Vagina (tissue), 2 donors: ENCODE data around the gene PGAM4. TPM values are rescaled to one million over a fixed set of nuclear protein-coding genes. Genes with fewer than 3 reads are reported as not detected.

Experiments used
- DNase-seq, 2 donors: peaks; one replicate each; pipeline ENCODE4 v3.0.0-alpha.2; 2017; ENCODE audit errors: extremely low spot score in 2 of 2
- H3K27ac ChIP-seq: fragments of 200-600 bp; sonication (generic); one replicate; pipeline ENCODE4 v1.5.1; 2019
- H3K27me3 ChIP-seq: fragments of 200-600 bp; sonication (generic); one replicate; pipeline ENCODE4 v1.5.1; 2019
- H3K36me3 ChIP-seq, 2 donors: fragments of 200-600 bp; sonication (generic); one replicate each; pipeline ENCODE4 v1.5.1; 2017 to 2019
- H3K4me1 ChIP-seq: fragments of 200-600 bp; sonication (generic); one replicate; pipeline ENCODE4 v1.5.1; 2019
- H3K4me3 ChIP-seq, 2 donors: fragments of 200-600 bp; sonication (generic); 1 replicate in 1 of 2; 2 replicates in 1 of 2; pipeline ENCODE4 v1.5.1; 2016 to 2019
- H3K9me3 ChIP-seq: fragments of 200-600 bp; sonication (generic); one replicate; pipeline ENCODE4 v1.5.1; 2019
- CTCF ChIP-seq, 3 experiments: fragments of 450-650 bp in 2 of 3; fragments of 200-600 bp in 1 of 3; sonication (generic) in 1 of 3; IDR thresholded peaks; one replicate each; pipeline ENCODE4 v1.5.1; 2017 to 2019; ENCODE audit warnings: antibody characterized with exemption in 3 of 3, mild to moderate bottlenecking in 2 of 3, moderate library complexity in 2 of 3
- POLR2A ChIP-seq, 2 donors: fragments of 450-650 bp; IDR thresholded peaks; one replicate each; pipeline ENCODE4 v1.6.1; 2017; ENCODE audit warnings: antibody characterized with exemption in 2 of 2, mild to moderate bottlenecking in 2 of 2, moderate library complexity in 2 of 2
- POLR2AphosphoS5 ChIP-seq, 2 donors: sonication (generic); formaldehyde crosslinking; IDR thresholded peaks; one replicate each; pipeline ENCODE4 v1.9.0; 2017; ENCODE audit warnings: antibody characterized with exemption in 2 of 2, mild to moderate bottlenecking in 2 of 2, low read depth in 1 of 2; ENCODE audit not compliant: insufficient read depth in 1 of 2
- intact Hi-C: fragments of 100-400 bp; cut with DNase I; formaldehyde crosslinking; loops from one replicate; pipeline ENCODE4 v1.15.1; 2023
- total RNA-seq: library from RNA; depleted of rRNA; stranded (reverse); fragments of >200 nt; gene quantifications from one replicate; pipeline ENCODE4 v1.2.3, GENCODE V29; 2016

PGAM4 gene
- total RNA-seq: not detected

- Histone ChIP-seq H3K27ac (no peak within 1 kb of the TSS), H3K36me3 (no peaks in the 10 kb centered on the region), H3K9me3 (no peaks in the 10 kb centered on the region), H3K4me3 (no peak within 1 kb of the TSS), H3K27me3 (no peaks in the 10 kb centered on the region), H3K4me1 (no peaks in the 10 kb centered on the region)
- DNase-seq: no peak
- TF ChIP-seq POLR2A (IDR thresholded peaks at IDR 0.05) (no peak), CTCF (IDR thresholded peaks at IDR 0.05) (no peak), POLR2AphosphoS5 (IDR thresholded peaks at IDR 0.05; ENCODE audit: insufficient read depth in 1 of 2, low read depth in 1 of 2) (no peak)
- intact Hi-C loops: no loop called here
These were observed at the start of gene PGAM4 for GRCh38 chrX:77969538-77969937. Gene PGAM4 (minus strand): TSS chrX:77969638. CDS start chrX:77969638, 0 bp downstream.

- H3K27ac ChIP-seq: no peak overlapping the region
- no peaks in the 10 kb centered on the region for H3K27me3 ChIP-seq
- DNase-seq: no peak
- H3K4me3 ChIP-seq: no peak overlapping the region
- TF ChIP-seq POLR2A (IDR thresholded peaks at IDR 0.05) (no peak), POLR2AphosphoS5 (IDR thresholded peaks at IDR 0.05; ENCODE audit: insufficient read depth in 1 of 2, low read depth in 1 of 2) (no peak), CTCF (IDR thresholded peaks at IDR 0.05) (no peak)
- H3K36me3 ChIP-seq: no peaks in the 10 kb centered on the region
- intact Hi-C loops: no loop called here
- no peaks in the 10 kb centered on the region for H3K4me1 ChIP-seq
- no peaks in the 10 kb centered on the region for H3K9me3 ChIP-seq
These were observed 42.4 kb upstream of the PGAM4 start for GRCh38 chrX:78011846-78012245.

- no peak overlapping the region for H3K27ac ChIP-seq
- intact Hi-C loops: no loop called here
- DNase-seq: no peak
These were observed 10.4 kb upstream of the PGAM4 start for GRCh38 chrX:77979870-77980269.

GRCh38 chrX:77977518-77977917 is 8.1 kb upstream of the PGAM4 start:
- TF ChIP-seq POLR2A (IDR thresholded peaks at IDR 0.05): no peak
- TF ChIP-seq POLR2AphosphoS5 (IDR thresholded peaks at IDR 0.05; ENCODE audit: insufficient read depth in 1 of 2, low read depth in 1 of 2): no peak
- no peak for TF ChIP-seq CTCF (IDR thresholded peaks at IDR 0.05)
- H3K27me3 ChIP-seq: no peaks in the 10 kb centered on the region
- no peaks in the 10 kb centered on the region for H3K4me1 ChIP-seq
- intact Hi-C loops: no loop called here
- no peak overlapping the region for H3K4me3 ChIP-seq
- H3K36me3 ChIP-seq: no peaks in the 10 kb centered on the region
- no peaks in the 10 kb centered on the region for H3K9me3 ChIP-seq
- DNase-seq: no peak
- H3K27ac ChIP-seq: no peak overlapping the region

More at GRCh38 chrX:77979870-77980269, 10.4 kb upstream of the PGAM4 start:
- Histone ChIP-seq H3K36me3 (no peaks in the 10 kb centered on the region), H3K27me3 (no peaks in the 10 kb centered on the region), H3K9me3 (no peaks in the 10 kb centered on the region), H3K4me1 (no peaks in the 10 kb centered on the region), H3K4me3 (no peak overlapping the region)
- TF ChIP-seq CTCF (IDR thresholded peaks at IDR 0.05) (no peak), POLR2A (IDR thresholded peaks at IDR 0.05) (no peak), POLR2AphosphoS5 (IDR thresholded peaks at IDR 0.05; ENCODE audit: insufficient read depth in 1 of 2, low read depth in 1 of 2) (no peak)

- H3K4me3 ChIP-seq: no peak overlapping the region
- DNase-seq: no peak
- TF ChIP-seq POLR2A (IDR thresholded peaks at IDR 0.05) (no peak), CTCF (IDR thresholded peaks at IDR 0.05) (no peak), POLR2AphosphoS5 (IDR thresholded peaks at IDR 0.05; ENCODE audit: insufficient read depth in 1 of 2, low read depth in 1 of 2) (no peak)
- H3K4me1 ChIP-seq: no peaks in the 10 kb centered on the region
- H3K36me3 ChIP-seq: no peaks in the 10 kb centered on the region
- intact Hi-C loops: no loop called here
- no peaks in the 10 kb centered on the region for H3K9me3 ChIP-seq
- H3K27me3 ChIP-seq: no peaks in the 10 kb centered on the region
- H3K27ac ChIP-seq: no peak overlapping the region
These were observed 7.7 kb upstream of the PGAM4 start for GRCh38 chrX:77977095-77977494.
